Activated CD8-positive, alpha-beta memory T cell treated with anti-CD3 and anti-CD28 coated beads for 48 hours (primary cell): ENCODE data around the gene GPR183.

Source experiments
- DNase-seq, 3 experiments: peaks; one replicate each; pipeline ENCODE4 v3.0.0-alpha.2; 2020; ENCODE audit warnings: low read depth in 2 of 3, low spot score in 2 of 3

GPR183 gene, protein sequence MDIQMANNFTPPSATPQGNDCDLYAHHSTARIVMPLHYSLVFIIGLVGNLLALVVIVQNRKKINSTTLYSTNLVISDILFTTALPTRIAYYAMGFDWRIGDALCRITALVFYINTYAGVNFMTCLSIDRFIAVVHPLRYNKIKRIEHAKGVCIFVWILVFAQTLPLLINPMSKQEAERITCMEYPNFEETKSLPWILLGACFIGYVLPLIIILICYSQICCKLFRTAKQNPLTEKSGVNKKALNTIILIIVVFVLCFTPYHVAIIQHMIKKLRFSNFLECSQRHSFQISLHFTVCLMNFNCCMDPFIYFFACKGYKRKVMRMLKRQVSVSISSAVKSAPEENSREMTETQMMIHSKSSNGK

DNA sequence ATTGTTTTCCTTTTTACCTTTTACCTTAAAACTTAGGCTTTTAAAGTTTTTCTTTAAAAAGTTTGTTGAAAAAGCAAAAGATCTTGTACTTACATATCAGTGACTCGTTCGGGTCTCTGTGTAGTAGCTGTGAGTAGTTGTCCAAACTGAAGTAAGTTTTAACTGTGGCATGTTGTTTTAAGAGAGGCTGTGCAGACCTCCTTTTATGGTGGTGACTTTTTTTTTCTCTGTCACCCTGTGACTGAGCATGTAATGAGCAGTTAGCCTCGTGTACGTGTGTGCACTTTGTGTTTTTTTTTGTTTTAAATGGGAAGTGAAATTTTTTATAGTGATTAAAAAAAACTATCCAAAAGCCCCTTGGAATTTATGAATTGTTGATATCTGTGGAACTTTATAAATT lies at the start of gene GPR183:
Gene GPR183, minus strand, starts transcription at position 153 of the 400 bp plus-strand sequence. CDS start 11,254 bp downstream, outside the sequence.
- DNase-seq: no peak

DNA sequence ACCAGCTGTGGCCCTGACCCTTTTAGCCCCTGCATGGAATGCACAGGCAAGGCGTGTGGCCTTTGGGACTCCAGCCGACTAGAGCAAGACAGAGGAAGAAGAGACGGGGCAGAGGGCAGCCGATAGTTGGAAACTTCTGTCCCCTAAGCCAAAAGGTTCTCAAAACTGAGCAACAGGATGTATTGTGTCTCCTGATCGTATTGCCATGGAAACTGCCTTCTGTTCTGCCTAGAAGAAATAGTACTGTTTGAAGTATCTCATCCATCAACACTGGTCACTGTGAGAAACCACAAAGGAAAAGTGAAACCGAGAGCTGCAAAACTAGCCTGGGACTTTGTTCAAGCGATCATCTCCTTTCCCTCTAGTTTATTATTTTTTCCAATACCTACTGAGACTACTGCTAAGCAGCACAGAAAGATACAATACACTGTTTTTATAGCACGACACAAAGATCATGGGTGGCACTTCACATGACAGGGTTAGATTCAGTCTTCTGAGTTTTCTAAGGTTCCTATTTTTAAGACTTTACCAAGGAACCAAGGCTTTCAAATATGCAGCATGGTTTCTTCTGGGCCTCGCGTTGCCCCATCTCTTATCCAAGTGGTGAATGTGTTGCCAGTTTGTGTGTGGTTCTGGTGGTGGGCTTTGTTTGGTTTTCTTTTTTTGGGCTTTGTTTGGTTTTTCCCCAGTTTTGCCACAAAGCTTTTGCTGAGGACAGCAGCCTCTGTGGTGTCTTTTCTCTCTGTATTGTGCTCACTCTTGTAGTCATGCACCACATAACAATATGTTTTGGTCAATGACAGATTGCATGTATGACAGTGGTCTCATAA lies 49.3 kb upstream of the GPR183 start:
- no peak for DNase-seq

DNA sequence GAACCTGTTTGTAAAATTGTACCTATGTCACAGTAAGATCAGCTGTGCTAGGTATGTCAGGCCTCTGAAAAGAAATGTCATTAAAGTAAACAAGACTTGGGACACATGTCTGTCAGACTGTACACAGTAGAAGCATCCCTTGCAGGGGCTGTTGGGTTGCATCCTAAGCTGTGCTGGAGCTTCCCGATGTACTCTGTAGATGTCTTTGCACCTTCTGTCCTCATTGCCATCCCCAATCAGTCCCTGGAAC lies 48.7 kb upstream of the GPR183 start:
- DNase-seq: no peak

DNA sequence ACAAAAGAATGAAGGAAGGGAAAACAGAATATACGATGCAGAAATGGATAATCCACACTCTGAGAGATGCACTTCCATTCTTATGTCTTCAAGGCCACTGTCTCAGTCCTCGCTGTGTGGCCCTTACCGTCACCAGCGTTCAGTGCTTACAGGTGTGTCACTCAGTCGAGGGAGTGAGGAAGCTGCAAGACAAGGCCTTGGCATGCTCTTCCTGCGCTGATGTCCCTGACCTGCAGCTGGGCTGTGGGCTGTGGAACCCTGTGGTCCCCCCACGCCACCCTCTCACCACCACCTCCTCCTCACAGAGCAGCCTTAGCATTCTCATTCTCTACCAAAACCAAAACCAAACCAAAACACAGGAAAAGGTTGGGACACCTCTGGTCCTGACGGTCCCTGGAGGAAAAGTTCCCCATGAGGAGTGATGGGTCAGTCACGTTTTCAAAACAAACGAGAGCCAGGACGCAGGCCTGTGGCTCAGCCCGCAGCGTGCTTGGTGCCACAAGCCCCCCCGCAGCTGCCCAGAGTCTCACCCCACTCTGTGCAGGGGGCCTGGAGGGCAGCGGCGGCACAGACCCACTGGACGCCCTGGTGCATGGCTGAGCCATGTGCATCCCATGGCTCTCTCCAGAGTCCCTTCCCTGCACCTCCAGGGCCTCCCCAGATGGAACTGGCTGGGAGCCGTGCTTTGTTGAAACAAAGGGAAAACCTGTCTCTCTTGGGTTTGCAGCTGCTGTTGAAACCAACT lies 48.2 kb upstream of the GPR183 start:
- DNase-seq: no peak

DNA sequence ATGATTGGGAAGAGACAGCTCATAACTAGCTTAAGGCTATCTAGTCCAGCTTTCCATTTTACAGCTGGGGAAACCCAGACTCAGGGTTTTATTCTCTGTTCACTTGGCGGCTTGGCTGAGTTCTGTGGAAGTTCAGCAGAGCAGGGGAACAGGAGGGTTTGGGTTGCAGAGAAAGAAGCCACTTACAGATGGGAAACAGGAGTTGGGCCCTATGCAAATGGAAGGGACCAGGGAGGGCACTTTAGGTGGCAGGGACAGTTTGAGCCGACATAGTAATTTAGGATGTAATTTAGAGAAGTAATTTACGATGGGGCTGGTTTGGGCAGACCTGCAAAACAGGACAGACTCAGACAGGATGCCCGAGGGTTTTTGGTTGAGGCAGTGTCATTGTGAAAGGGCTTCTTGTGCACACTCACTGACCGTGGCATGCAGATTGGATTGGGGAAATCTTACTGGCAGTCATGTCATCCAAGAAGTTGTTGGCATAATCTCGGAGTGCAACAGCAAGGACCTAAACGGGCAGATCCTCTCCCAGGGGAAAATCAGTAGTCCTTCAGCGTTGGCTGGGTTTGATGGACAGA lies 47.3 kb upstream of the GPR183 start:
- no peak for DNase-seq

DNA sequence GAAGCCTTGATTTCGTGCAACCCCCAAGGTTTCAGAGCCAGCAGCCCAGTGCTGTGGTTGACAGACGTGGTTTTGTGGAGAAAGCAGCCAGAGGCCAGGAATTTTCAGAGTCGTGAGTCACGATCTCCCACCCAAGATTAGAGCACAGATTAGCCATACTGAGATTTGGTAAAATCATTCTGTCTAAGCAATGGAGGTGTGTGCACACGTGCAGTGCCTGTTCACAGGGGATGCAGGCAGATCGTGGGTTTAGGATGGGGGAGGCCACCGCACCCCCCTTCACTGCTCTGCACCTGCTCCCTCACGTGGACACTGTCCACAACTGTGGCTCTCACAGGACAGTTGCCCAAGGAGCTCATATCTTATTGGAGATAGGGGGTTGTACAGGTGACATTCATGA lies 46.6 kb upstream of the GPR183 start:
- no peak for DNase-seq

DNA sequence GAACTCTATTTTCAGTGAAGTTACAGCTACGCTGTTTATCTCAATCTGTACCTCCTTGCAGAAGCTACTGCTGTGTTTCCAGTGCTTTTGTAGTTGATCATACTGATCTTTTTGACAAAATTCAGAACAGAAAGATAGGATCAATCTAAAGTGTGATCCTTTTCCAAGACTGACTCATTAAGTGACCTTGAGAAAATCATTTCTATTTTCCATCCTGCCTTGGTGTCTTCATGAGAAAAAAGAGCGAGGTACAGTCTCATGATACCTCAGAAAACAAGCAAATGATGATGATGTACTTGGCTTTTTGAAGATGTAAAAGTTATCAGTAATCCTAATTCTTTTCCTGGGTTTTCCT lies 46.0 kb upstream of the GPR183 start:
- no peak for DNase-seq

DNA sequence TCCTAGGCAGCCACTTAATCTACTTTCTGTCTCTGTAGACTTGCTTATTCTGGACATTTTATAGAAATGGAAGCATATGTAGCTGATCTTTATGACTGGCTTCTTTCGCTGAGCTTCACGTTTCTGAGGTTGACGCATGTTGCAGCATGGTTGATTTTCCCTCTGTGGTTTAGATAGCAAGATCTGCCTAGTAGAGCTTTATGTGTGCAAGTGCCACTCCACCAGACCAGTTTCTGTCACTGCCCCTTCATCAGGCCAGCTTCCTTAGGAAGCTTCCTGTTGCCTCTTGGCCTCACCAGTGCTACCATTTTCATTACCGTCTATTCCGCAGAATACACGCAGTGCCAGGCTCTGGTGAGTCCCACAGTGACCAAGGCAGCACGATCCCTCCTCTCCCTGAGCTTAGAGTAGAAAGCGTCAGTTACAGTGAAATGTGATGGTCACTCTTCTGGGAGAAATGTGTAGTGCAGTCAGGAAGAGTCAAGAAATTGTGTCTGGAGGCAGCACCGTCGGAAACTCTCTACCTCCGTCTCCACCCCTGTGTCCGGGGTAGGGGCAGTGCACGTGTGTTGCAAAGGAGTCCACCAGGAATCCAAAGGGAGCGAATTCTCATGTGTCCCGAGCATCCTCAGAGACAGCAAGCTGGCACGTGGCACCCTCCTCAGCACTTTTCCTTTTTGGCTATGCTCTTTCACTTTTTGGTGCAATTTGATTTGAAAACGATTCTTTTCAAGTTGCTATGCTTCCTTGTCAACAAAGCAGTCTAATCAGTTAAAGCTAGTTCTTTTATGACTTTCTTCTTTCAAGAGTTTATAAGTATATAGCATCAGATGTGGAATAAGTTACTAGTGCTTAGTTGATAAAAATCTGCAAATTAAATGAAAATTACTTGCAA lies 45.4 kb upstream of the GPR183 start:
- DNase-seq: no peak

DNA sequence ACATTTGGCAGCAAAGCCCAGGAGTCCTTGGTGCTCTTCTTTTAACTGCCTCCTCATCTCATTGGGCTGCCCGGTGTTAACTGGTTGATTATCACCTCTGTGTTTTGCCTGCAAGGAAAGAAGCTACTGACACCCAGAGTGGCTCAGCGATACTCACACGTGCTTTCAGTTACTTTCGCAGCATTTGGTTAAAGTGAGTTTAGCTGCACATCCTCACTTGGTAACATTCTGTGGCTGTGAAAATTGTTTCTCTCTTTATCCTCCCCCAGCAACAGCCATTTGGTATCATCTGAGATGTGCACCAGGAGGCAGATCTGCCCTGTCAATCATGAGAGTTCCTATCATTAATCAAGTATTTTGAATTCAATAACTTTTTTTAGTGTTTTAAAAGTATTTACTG lies 44.6 kb upstream of the GPR183 start:
- no peak for DNase-seq

DNA sequence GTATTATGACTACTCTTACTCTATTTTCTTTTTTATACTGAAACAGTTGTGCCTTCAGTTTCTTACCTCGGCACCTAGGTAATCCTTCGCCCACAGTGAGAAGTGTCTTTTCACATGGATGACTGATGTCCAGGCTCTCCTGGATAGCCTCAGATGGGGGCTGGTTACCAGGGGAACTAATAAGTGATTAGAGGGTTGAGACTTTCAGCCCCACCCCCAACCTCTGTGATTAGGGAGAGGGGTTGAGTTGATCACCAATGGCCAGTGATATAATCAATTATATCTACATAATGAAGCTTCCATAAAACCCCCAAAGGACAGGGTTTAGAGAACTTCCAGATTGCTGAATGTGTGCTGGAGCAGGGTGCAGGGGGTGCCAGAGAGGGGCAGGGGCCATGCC lies 43.0 kb upstream of the GPR183 start:
- no peak for DNase-seq

DNA sequence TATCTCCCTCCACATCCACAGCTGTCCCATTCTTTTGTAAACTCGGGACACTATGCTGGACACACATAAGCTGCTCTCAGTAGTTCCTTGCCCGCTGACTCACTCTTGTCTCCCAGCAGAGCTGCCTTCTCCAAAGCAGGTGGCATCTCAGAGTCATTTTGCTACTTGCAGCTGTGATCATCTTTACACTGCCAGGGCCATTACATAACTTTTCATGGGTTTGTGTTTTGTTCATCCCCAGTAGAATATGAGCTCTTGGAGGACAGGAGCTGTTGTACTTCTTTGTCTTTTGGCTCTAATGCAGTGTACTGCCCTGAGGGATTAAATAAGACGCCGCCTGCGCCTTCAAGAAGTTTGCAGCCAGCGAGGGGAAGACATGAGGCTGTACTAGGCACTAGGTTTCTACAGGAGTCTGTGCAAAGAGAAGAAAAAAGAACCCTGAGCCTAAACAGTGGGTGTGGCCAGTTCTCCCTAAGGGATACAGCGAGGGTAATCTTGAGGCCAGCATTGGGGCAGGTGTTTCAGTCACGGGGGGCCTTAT lies 40.8 kb upstream of the GPR183 start:
- DNase-seq: no peak

DNA sequence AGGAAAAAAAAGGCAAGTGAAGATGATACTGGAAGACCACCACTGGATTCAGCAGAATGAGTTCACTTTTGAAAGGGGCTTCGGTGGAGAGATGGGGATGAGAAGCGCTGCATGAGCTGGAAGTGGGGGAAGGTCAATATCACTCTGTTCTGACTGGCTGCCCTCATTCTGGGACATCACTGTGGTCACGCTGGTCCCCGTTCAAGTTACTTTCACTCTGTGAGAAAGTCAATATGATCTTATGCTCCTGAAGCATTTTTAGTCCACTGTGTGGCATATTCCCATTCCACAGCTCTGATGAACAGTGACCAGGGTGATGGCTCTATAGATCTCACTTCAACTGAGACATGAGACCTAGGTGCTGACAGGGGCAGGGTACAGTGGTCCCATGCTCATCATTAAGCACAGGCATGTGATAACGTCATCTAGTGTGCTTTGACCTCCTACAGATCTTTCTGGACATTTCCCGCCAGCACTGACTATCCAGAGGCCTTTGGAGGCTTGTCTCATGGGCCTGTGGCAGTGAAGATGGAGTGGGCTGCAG lies 40.2 kb upstream of the GPR183 start:
- no peak for DNase-seq

DNA sequence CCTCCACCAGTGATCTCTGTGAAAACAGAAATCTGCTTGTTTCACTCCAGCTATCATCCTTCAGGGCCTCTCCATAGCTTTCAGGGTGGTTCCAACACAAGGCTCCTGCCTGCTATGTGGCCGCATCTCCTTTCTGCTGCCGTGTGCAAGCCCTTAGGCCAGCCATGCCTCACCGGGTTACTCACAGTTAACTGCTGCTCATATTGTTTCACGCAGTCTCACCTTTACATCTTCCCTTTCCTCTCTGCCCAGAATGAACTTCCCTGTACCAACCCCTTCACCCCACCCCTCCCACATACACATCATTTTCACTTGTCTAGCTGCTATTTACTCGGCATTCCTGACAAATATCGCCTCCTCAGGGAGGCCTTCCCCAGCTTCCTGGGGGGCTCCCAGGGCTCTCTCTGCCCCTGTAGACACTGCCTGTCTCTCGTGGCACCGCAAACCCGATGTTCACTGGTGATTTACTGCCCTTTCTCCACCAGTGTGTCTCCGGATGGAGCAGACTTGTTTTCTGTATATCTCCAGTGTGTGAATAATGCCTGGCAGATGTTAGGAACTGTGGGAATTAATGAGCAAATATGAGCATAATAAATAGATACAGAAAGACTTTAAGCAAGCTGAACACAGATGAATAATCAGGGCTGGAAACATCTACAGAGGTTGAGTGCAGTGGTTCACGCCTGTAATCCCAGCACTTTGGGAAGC lies 39.3 kb upstream of the GPR183 start:
- DNase-seq: no peak

DNA sequence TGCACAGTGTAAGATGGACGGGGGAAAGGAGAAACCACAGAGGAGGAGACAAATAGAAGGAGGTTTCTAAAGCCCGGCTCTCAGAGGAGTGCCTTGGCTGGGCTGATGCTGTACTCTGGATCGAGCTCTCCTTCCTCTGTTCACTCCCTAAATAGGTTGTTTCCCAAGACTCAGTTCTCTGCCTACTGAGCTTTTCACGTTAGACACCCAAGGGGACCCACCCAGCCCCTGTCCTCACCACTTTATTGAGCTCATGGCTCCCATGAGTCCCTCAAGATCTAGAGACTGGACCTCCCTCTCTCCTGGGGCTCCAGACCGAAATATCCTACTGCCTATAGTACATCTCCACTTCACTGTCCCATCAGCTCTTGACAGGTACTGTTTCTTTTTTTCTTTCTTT lies 38.1 kb upstream of the GPR183 start:
- no peak for DNase-seq

DNA sequence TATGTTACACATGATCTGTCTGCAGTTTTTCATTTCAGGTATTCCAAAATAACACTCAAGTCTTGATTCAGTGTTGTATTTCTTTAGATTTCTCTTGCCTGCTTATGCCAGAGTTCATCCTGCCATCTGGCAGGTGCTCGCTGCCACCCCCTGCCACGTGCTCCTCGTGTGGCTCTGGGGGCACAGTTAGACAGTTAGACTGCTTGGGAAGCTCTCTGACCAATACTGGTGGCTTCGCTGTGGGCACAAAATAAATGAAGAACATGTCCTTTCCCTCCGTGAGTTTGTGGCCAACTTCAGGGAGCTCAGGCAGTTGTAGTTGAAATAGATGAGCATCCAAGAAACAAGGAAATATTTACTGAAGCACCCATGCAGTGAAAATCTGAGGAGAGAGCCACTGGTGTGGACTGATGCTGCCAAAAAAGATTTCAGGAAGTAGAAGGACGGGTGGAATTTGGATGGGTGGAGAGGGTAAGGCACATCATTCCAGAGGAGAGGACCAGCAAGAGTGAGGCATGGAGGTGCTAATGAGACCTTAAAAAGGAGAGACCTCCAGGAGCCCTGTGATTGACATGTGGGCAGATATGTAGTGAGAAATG lies 37.5 kb upstream of the GPR183 start:
- no peak for DNase-seq

DNA sequence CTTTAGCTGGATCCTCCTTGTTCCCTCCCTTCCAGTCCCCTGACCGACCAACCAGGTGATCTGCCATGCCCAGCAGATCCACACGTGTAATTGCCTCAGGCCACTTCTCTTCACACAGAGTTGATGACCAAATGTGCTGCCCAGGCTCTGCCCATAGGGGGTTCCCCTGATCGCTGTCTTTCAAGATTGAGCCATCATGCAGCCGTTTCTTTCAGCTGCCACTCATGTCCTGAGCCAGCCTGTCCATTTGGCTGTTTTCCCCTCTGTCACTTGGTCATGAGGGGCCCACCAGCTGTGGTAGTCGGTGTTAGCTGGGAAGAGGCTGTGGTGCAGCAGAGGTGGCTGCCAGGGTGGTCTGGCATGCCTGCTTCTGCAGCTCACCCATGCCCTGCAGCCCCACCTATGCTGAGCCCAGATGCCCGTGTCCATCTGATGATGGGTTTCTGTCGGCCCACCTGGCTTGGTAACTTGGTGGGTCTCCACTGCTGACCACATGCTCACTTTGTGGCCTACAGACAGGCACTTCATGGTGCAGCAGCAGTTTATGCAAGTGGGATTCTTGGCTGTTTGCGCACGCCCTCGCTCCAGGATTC lies 35.6 kb upstream of the GPR183 start:
- DNase-seq: no peak

DNA sequence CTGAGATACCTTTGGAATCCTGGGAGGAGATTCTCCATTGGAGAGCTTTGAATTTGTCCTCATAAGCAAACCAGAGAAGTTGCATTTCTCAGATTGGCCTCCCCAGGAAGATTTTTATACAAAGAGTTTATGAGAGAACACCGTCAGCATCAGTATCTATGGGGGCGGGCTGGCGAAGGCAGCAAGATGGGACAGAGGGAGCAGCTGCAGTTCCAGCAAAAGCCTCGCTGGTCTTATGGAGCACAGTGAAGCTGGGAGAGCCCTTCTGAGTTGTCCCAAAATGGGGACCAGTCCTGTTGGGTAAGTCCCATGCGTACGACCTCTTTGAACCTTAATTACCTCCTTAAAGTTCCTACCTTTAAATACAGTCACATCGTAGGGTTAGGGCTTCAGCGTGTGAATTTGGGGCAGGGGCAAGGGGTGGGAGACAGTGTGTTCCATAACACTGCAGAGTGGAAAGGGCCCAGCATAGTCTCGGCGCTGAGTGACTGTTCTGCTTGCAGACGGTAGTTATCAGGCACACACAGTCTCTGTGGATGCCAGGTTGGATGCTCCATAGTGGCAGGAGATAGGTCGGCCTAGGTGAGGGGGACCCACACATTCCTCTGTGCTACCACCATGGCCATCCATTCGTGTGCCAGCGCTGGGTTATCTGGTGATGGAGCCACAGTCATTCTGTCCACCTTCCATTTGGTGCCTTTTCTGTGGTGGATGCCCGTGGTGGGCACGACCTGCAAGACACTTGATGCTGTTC lies 34.9 kb upstream of the GPR183 start:
- no peak for DNase-seq

DNA sequence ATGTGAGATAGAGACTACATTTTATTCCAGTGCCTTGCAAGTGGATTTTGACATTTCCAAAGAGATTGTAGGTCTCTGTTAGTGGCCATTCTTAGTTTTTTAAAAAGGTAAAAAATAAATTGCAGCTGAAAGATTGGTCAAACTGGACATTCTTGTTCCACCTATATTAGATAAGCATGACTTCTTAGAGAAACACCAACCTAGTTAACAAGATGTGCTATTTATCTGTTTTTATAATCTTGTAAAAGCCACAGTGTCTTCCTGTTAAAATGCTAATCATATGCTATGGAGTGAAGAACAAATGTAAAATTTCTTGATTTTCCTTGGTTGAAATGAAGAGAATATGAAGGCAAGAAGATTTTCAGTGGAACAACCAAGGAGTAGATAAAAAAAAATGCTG lies 33.4 kb upstream of the GPR183 start:
- no peak for DNase-seq
